ENCODE results near the gene CDKN2AIP.
"Not testable (repeated sequence)": the region's sequence is repeated elsewhere in the genome, so short reads cannot be mapped to it uniquely, and the experiment has no call there.

Gene CDKN2AIP

GRCh38 chr4:183413234-183414200, 30.9 kb upstream of the CDKN2AIP start:
- DNase-seq, result no peak

GRCh38 chr4:183416879-183417755, 27.3 kb upstream of the CDKN2AIP start:
- DNase-seq, result no peak

GRCh38 chr4:183422962-183423631, 21.3 kb upstream of the CDKN2AIP start:
- DNase-seq, result no peak

GRCh38 chr4:183424109-183424744, 20.2 kb upstream of the CDKN2AIP start:
- DNase-seq, result no peak

- DNase-seq, result no peak
Measured at GRCh38 chr4:183426507-183426906, 17.9 kb upstream of the CDKN2AIP start.

- no peak for DNase-seq
Measured at GRCh38 chr4:183429489-183429888, 14.9 kb upstream of the CDKN2AIP start.

- DNase-seq, result peak; percentile 11
Measured at GRCh38 chr4:183430317-183430993, 14.0 kb upstream of the CDKN2AIP start.

GRCh38 chr4:183430994-183431347, 13.5 kb upstream of the CDKN2AIP start:
- no peak for DNase-seq

- no peak for DNase-seq
Measured at GRCh38 chr4:183431614-183432013, 12.8 kb upstream of the CDKN2AIP start.

GRCh38 chr4:183433183-183433582, 11.3 kb upstream of the CDKN2AIP start:
- not testable (repeated sequence) for DNase-seq

GRCh38 chr4:183434264-183434663, 10.2 kb upstream of the CDKN2AIP start:
- DNase-seq, result no peak

GRCh38 chr4:183434666-183435190, 9.7 kb upstream of the CDKN2AIP start:
- DNase-seq, result no peak

- DNase-seq, result no peak
Measured at GRCh38 chr4:183435803-183436202, 8.6 kb upstream of the CDKN2AIP start.

GRCh38 chr4:183436417-183436816, 8.0 kb upstream of the CDKN2AIP start:
- no peak for DNase-seq

- DNase-seq, result no peak
Measured at GRCh38 chr4:183437452-183437851, 7.0 kb upstream of the CDKN2AIP start.

- no peak for DNase-seq
Measured at GRCh38 chr4:183438458-183439113, 5.8 kb upstream of the CDKN2AIP start.

GRCh38 chr4:183441276-183441675, 3.2 kb upstream of the CDKN2AIP start:
- DNase-seq, result no peak

GRCh38 chr4:183443655-183444213, 702 bp upstream of the CDKN2AIP start:
- no peak for DNase-seq

- DNase-seq, result no peak
Measured at GRCh38 chr4:183445097-183445428, 627 bp downstream of the CDKN2AIP start.

- no peak for DNase-seq
Measured at GRCh38 chr4:183447646-183448045, 3.2 kb downstream of the CDKN2AIP start.

GRCh38 chr4:183448436-183448835, 4.0 kb downstream of the CDKN2AIP start:
- DNase-seq, result no peak
